Measurements from ENCODE around the gene RNPS1. TPM values are rescaled to one million over a fixed set of nuclear protein-coding genes. Genes with fewer than 3 reads are reported as not detected.

RNPS1 gene
- total and polyA plus RNA-seq, 4 experiments from 2014 or later, result 151 to 267 (median 208) TPM

GRCh38 chr16:2214719-2214968 is 53.3 kb downstream of the RNPS1 start, which contains the start of gene PGP:
TSS of gene PGP (minus strand) at chr16:2214840. CDS start at chr16:2214777, 63 bp downstream.
- H3K27ac ChIP-seq (ENCODE audit: low read depth, low read length), result peak within 1 kb of the TSS; percentile 83
- POLR2A ChIA-PET (ENCODE audit: partially characterized antibody), result interaction anchor here (0.6 to 3.3 kb wide), 19 partner anchors 9 to 404 kb away, joined by 3 to 48 read pairs (median 5); partner anchors contain the start of genes ATP6V0C, E4F1, ECI1 and MLST8
- peaks cover 20% of the 10 kb centered on the region for H3K4me1 ChIP-seq (ENCODE audit: insufficient read depth, low read length)
- H3K9me3 ChIP-seq (ENCODE audit: control insufficient read depth in 1 of 2, low read length in 2 of 2), result no peaks in the 10 kb centered on the region
- Mint-ChIP-seq H3K36me3 (peaks cover 0 to 8% of the 10 kb centered on the region in 2 donors), H3K9me3 (no peaks in the 10 kb centered on the region), H3K4me3 (peak within 1 kb of the TSS; percentile 81 to 89 (median 86)), H3K27me3 (no peaks in the 10 kb centered on the region), H3K4me1 (peaks cover 8 to 27% (median 17%) of the 10 kb centered on the region in 4 donors), H3K27ac (peak within 1 kb of the TSS; percentile 64 to 93 (median 89))
- peaks cover 9% of the 10 kb centered on the region for H3K36me3 ChIP-seq (ENCODE audit: insufficient read depth, low read length)
- intact Hi-C loops (cut with micrococcal nuclease), result loop anchor here (2.0 kb wide), 3 partner anchors 36 to 60 kb away; partner anchors contain the start of genes ECI1, RNPS1 and TRAF7
- DNase-seq, result no peak
- CTCF ChIA-PET (ENCODE audit: partially characterized antibody), result interaction anchor here (0.6 to 1.4 kb wide), 3 partner anchors 8 to 60 kb away, joined by 3 to 4 read pairs (median 3); partner anchors contain the start of genes E4F1 and TRAF7
- H3K4me3 ChIP-seq (ENCODE audit: low read length in 2 of 2), result peak within 1 kb of the TSS; percentile 65 to 92
- H3K27me3 ChIP-seq (ENCODE audit: insufficient read depth, low read length), result no peaks in the 10 kb centered on the region

DNA sequence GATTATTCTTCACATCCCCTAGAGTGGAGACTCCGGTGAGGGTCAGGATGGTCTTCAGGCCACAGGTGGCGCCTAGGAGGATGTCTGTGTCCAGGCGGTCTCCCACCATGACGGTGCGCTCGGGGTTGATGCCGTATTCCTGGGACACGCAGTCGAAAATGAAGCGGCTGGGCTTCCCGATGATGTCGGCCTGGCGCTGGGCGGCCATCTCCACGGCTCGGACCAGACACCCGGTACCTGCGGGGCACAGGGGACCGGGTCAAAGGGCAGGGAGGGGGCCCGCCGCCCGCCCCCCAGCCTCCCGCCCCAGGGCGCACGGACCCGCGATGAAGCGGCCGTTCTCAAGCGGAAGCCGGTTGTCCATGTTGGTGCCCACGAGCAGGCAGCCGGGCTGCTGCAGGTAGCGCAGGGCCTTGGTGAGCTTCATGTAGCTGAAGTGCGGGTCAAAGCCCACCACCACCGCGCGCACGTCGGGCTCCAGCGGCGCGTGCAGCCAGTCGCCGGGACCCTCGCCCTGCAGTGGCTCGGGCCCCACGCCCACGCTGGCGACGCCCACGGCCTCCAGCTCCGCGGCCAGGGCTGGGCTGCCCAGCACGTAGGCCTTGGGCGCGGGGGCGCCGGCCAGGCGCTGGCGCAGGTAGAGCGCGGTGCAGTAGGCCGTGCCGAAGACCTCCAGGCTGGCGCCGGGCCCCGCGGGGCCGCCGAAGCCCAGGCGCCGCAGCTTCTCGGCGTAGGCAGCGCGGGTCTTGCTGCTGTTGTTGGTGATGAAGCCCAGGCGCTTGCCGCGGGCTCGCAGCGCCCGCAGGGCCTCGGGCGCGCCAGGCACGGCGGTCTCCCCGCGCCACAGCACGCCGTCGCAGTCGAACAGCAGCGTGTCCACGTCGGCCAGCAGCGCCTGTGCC is 53.9 kb downstream of the RNPS1 start:
- Mint-ChIP-seq H3K36me3 (peaks cover 0 to 10% of the 10 kb centered on the region in 2 donors), H3K9me3 (no peaks in the 10 kb centered on the region), H3K27me3 (no peaks in the 10 kb centered on the region), H3K4me1 (peaks cover 8 to 27% (median 17%) of the 10 kb centered on the region in 4 donors), H3K27ac (peak overlapping the region in 4 of 7 donors; percentile 13 to 83 (median 28)), H3K4me3 (peak overlapping the region; percentile 74 to 80 (median 77))
- DNase-seq, result no peak
- ChIA-PET POLR2A (ENCODE audit: partially characterized antibody) (interaction anchor here (0.6 to 3.3 kb wide), 19 partner anchors 8 to 403 kb away, joined by 3 to 48 read pairs (median 5); partner anchors contain the start of genes ATP6V0C, E4F1, ECI1 and MLST8), CTCF (ENCODE audit: partially characterized antibody) (interaction anchor here (0.9 to 1.4 kb wide), 2 partner anchors 9 to 59 kb away, joined by 3 to 4 read pairs; partner anchors contain the start of genes E4F1 and TRAF7)
- H3K4me1 ChIP-seq (ENCODE audit: insufficient read depth, low read length), result peaks cover 20% of the 10 kb centered on the region
- no peaks in the 10 kb centered on the region for H3K9me3 ChIP-seq (ENCODE audit: control insufficient read depth in 1 of 2, low read length in 2 of 2)
- intact Hi-C loops (cut with micrococcal nuclease), result loop anchor here (2.0 kb wide), 3 partner anchors 37 to 59 kb away; partner anchors contain the start of genes ECI1, RNPS1 and TRAF7
- H3K36me3 ChIP-seq (ENCODE audit: insufficient read depth, low read length), result peaks cover 9% of the 10 kb centered on the region
- H3K27me3 ChIP-seq (ENCODE audit: insufficient read depth, low read length), result no peaks in the 10 kb centered on the region
- H3K4me3 ChIP-seq (ENCODE audit: low read length in 2 of 2), result peak overlapping the region in 1 of 2 donors; percentile 51
- H3K27ac ChIP-seq (ENCODE audit: low read depth, low read length), result peak overlapping the region; percentile 55

DNA sequence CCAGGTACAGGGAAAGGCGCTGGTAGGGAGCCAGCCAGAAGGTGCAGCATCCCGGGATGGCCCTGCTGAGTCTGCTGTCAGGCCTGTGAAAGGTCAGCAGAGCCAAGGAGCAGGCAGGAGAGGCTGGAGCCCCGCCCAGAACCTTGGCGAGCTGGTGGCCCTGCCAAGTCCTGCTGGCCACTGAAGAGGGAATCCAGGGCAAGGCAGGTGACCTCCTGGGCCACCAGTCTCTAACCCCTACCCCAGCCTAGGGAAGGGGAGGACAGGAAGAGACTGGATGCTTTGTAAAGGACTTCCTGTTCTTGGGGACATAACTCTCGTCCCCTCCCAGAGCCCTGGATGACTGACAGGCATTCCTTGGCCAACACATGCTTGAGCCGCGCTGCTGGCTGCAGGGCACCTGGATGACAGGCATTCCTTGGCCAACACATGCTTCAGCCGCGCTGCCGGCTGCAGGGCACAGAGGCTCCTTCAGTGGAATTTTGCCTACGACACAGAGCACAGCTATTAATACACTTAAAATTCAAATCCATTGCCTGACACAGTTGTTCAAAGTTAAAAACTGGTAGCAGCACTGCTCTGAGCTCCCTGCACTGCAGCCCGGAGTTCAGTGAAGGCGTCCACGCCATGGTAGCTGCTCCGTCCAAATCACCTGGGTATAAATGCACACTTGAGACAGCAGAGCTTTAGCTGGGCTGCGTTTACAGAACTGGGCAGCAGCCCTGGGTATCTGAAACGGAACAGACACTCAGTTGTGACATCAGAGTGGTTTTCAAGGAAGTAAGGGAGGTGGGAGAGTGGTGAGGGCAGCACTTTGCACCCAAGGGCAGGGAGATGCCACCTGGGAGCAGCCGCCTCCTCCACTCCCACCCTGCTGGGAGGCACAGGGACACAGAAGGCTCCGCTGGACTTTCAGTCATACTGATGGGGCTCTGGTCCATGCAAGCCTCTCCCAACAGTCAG is 55.3 kb downstream of the RNPS1 start:
- ChIA-PET CTCF (ENCODE audit: partially characterized antibody) (no interaction called here), POLR2A (ENCODE audit: partially characterized antibody) (interaction anchor here (0.7 to 1.0 kb wide), 2 partner anchors 241 to 325 kb away, joined by 3 to 4 read pairs; partner anchors contain the start of genes PDPK1 and TBL3)
- no peak overlapping the region for H3K4me3 ChIP-seq (ENCODE audit: low read length in 2 of 2)
- DNase-seq, result no peak
- H3K9me3 ChIP-seq (ENCODE audit: control insufficient read depth in 1 of 2, low read length in 2 of 2), result no peaks in the 10 kb centered on the region
- peaks cover 20% of the 10 kb centered on the region for H3K4me1 ChIP-seq (ENCODE audit: insufficient read depth, low read length)
- intact Hi-C loops (cut with micrococcal nuclease), result no loop called here
- Mint-ChIP-seq H3K4me3 (peak overlapping the region; percentile 74 to 80 (median 77)), H3K27ac (peak overlapping the region in 3 of 7 donors; percentile 36 to 83 (median 72)), H3K9me3 (no peaks in the 10 kb centered on the region), H3K27me3 (no peaks in the 10 kb centered on the region), H3K36me3 (peaks cover 2 to 17% of the 10 kb centered on the region in 2 donors), H3K4me1 (peaks cover 9 to 30% (median 20%) of the 10 kb centered on the region in 4 donors)
- no peak overlapping the region for H3K27ac ChIP-seq (ENCODE audit: low read depth, low read length)
- peaks cover 16% of the 10 kb centered on the region for H3K36me3 ChIP-seq (ENCODE audit: insufficient read depth, low read length)
- H3K27me3 ChIP-seq (ENCODE audit: insufficient read depth, low read length), result no peaks in the 10 kb centered on the region

DNA sequence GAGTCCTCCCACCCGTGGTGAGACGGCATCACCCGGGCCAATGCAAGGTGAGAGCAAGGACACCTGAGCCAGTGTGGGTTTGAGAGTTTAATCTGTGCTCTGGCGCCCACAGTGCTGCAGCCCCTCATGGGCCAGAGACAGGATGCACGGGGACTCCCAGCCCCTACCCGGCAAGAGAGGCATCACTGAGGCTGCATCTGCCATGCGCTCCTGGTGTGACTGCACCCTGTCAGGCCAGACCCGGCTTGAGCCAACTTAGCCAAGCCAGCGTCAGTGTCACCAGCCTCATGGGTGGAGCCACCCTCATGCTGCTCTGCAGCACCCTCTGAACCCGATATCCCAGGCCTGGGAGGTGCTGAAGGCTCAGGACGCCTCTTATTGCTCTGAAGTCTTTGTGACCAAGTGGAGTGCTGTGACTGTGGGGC is 56.0 kb downstream of the RNPS1 start:
- H3K4me1 Mint-ChIP-seq, result peaks cover 12 to 36% (median 23%) of the 10 kb centered on the region in 4 donors
- POLR2A ChIA-PET (ENCODE audit: partially characterized antibody), result interaction anchor here (0.7 to 1.0 kb wide), 2 partner anchors 240 to 325 kb away, joined by 3 to 4 read pairs; partner anchors contain the start of genes PDPK1 and TBL3
- H3K36me3 ChIP-seq (ENCODE audit: insufficient read depth, low read length), result peaks cover 19% of the 10 kb centered on the region

GRCh38 chr16:2210386-2211365 is 57.2 kb downstream of the RNPS1 start, which contains the start of gene BRICD5:
TSS of gene BRICD5 (minus strand) at chr16:2210863. CDS start at chr16:2210833, 30 bp downstream.
- H3K27me3 Mint-ChIP-seq, result no peaks in the 10 kb centered on the region
- peaks cover 15 to 44% (median 29%) of the 10 kb centered on the region in 4 donors for H3K4me1 Mint-ChIP-seq
- H3K36me3 Mint-ChIP-seq, result peaks cover 6 to 24% of the 10 kb centered on the region in 2 donors
- intact Hi-C loops (cut with micrococcal nuclease), result no loop called here
- peak in 1 of 5 donors; percentile 38 for DNase-seq
- no peak within 1 kb of the TSS for H3K4me3 ChIP-seq (ENCODE audit: low read length in 2 of 2)
- ChIA-PET POLR2A (ENCODE audit: partially characterized antibody) (interaction anchor here (1.2 to 1.3 kb wide), 2 partner anchors 12 to 322 kb away, joined by 3 read pairs; partner anchors contain the start of gene E4F1), CTCF (ENCODE audit: partially characterized antibody) (no interaction called here)
- H3K9me3 ChIP-seq (ENCODE audit: control insufficient read depth in 1 of 2, low read length in 2 of 2), result no peaks in the 10 kb centered on the region
- no peak within 1 kb of the TSS for H3K4me3 Mint-ChIP-seq
- H3K36me3 ChIP-seq (ENCODE audit: insufficient read depth, low read length), result peaks cover 19% of the 10 kb centered on the region
- H3K9me3 Mint-ChIP-seq, result no peaks in the 10 kb centered on the region
- peaks cover 40% of the 10 kb centered on the region for H3K4me1 ChIP-seq (ENCODE audit: insufficient read depth, low read length)
- peak within 1 kb of the TSS in 3 of 7 donors; percentile 10 to 67 (median 46) for H3K27ac Mint-ChIP-seq
- no peaks in the 10 kb centered on the region for H3K27me3 ChIP-seq (ENCODE audit: insufficient read depth, low read length)
- H3K27ac ChIP-seq (ENCODE audit: low read depth, low read length), result no peak within 1 kb of the TSS

More for the DNA sequence above, 56.0 kb downstream of the RNPS1 start:
- no peak overlapping the region for H3K27ac ChIP-seq (ENCODE audit: low read depth, low read length)
- H3K9me3 ChIP-seq (ENCODE audit: control insufficient read depth in 1 of 2, low read length in 2 of 2), result no peaks in the 10 kb centered on the region
- DNase-seq, result no peak
- H3K36me3 Mint-ChIP-seq, result peaks cover 6 to 22% of the 10 kb centered on the region in 2 donors
- intact Hi-C loops (cut with micrococcal nuclease), result no loop called here
- H3K9me3 Mint-ChIP-seq, result no peaks in the 10 kb centered on the region
- peaks cover 27% of the 10 kb centered on the region for H3K4me1 ChIP-seq (ENCODE audit: insufficient read depth, low read length)
- H3K27me3 ChIP-seq (ENCODE audit: insufficient read depth, low read length), result no peaks in the 10 kb centered on the region
- CTCF ChIA-PET (ENCODE audit: partially characterized antibody), result no interaction called here
- peak overlapping the region in 3 of 8 donors; percentile 48 to 63 (median 57) for H3K4me3 Mint-ChIP-seq
- no peaks in the 10 kb centered on the region for H3K27me3 Mint-ChIP-seq
- no peak overlapping the region for H3K4me3 ChIP-seq (ENCODE audit: low read length in 2 of 2)
- H3K27ac Mint-ChIP-seq, result peak overlapping the region in 2 of 7 donors; percentile 10 to 67

- intact Hi-C loops (cut with micrococcal nuclease), result no loop called here
- H3K9me3 Mint-ChIP-seq, result no peaks in the 10 kb centered on the region
- POLR2A ChIA-PET (ENCODE audit: partially characterized antibody), result interaction anchor here (1.2 to 1.3 kb wide), 2 partner anchors 13 to 323 kb away, joined by 3 read pairs; partner anchors contain the start of gene E4F1
- no peak overlapping the region for H3K4me3 Mint-ChIP-seq
- no peak for DNase-seq
- no peak overlapping the region for H3K27ac Mint-ChIP-seq
- peaks cover 14 to 40% (median 28%) of the 10 kb centered on the region in 4 donors for H3K4me1 Mint-ChIP-seq
- H3K27me3 Mint-ChIP-seq, result no peaks in the 10 kb centered on the region
- Histone ChIP-seq H3K4me1 (ENCODE audit: insufficient read depth, low read length) (peaks cover 40% of the 10 kb centered on the region), H3K27ac (ENCODE audit: low read depth, low read length) (no peak overlapping the region), H3K36me3 (ENCODE audit: insufficient read depth, low read length) (peaks cover 19% of the 10 kb centered on the region), H3K4me3 (ENCODE audit: low read length in 2 of 2) (no peak overlapping the region), H3K27me3 (ENCODE audit: insufficient read depth, low read length) (no peaks in the 10 kb centered on the region), H3K9me3 (ENCODE audit: control insufficient read depth in 1 of 2, low read length in 2 of 2) (no peaks in the 10 kb centered on the region)
- peaks cover 6 to 24% of the 10 kb centered on the region in 2 donors for H3K36me3 Mint-ChIP-seq
- CTCF ChIA-PET (ENCODE audit: partially characterized antibody), result no interaction called here
These were observed 58.0 kb downstream of the RNPS1 start for GRCh38 chr16:2210009-2210332.

Data from CD4-positive, alpha-beta memory T cell (primary cell).